ENCODE measurements around the gene AEBP2.
"Not testable (repeated sequence)": the region's sequence is repeated elsewhere in the genome, so short reads cannot be mapped to it uniquely, and the experiment has no call there.

The AEBP2 gene

GRCh38 chr12:19421503-19422282, 17.6 kb upstream of the AEBP2 start:
- DNase-seq = no peak

GRCh38 chr12:19423166-19423930, 15.9 kb upstream of the AEBP2 start:
- DNase-seq = no peak

- no peak for DNase-seq
These were observed 11.0 kb upstream of the AEBP2 start for GRCh38 chr12:19428246-19428645.

DNA sequence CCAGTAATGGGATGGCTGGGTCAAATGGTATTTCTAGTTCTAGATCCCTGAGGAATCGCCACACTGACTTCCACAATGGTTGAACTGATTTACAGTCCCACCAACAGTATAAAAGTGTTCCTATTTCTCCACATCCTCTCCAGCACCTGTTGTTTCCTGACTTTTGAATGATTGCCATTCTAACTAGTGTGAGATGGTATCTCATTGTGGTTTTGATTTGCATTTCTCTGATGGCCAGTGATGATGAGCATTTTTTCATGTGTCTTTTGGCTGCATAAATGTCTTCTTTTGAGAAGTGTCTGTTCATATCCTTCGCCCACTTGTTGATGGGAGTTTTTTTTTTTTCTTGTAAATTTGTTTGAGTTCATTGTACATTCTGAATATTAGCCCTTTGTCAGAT, 9.8 kb upstream of the AEBP2 start:
- DNase-seq = not testable (repeated sequence)

- no peak for DNase-seq
These were observed 8.3 kb upstream of the AEBP2 start for GRCh38 chr12:19430988-19431387.

GRCh38 chr12:19431407-19432308, 7.6 kb upstream of the AEBP2 start:
- peak; percentile 52 for DNase-seq

GRCh38 chr12:19432309-19433170, 6.8 kb upstream of the AEBP2 start:
- DNase-seq = no peak

DNA sequence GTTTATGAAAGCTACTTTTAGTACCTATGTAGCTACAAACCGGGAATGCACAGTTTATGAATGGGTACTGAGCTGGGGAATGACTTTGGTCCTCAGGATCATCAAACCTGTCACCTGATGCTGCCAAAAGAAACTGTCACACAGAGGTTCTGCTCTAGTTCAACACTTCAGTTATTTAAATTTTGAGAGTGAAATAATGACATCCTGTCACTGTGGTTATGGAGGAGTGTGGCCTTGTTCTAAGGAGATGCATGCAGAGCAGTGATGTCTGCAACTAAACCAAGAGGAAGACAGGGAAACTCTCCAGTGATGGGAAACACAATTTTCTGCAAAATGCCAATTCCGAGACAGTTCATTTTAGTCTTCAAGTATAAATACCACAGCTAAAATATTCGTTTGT, 4.8 kb upstream of the AEBP2 start:
- DNase-seq = no peak

DNA sequence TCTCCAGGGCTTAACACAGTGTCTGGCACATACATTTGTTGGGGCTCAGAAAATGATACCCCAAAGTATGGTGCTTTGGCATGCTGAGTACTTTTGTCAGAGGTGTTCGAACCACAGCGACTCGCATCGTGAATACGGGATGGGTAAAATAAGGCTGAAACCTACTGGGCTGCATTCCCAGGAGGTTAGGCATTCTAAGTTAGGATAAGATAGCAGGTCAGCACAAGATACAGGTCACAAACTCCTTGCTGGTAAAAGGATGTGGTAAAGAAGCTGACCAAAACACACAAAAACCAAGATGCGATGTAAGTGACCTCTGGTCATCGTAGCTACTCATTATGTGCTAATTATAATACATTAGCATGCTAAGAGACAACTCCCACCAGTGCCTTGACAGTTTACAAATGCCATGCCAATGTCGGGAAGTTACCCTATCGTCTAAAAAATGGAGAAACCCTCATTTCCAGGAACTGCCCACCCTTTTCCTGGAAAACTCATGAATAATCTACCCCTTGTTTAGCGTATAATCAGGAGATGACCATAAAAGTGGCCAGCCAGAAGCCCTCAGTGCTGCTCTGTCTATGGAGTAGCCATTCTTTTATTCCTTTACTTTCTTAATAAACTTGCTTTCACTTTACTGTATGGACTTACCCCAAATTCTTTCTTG, 3.3 kb upstream of the AEBP2 start:
- DNase-seq = no peak

- DNase-seq = no peak
These were observed 2.4 kb upstream of the AEBP2 start for GRCh38 chr12:19436931-19437330.

DNA sequence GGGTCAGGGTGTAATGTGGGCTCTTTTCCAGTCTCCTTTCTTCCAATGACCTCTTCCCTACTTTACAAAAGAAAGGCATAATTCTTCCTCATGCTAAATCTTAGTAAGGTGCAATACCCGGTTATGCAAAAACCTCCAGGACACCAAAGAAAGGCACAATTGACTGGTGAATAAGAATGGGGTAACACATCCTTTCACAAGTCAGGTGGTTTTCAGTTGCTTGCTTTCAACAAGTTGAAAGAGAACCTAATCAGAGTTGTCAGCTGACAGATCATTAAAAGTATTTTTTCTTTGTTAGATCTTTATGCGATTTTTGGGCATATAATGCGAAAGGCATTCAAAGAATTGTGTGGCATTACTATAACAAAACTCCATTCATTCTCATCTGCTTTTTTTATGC, 1.3 kb upstream of the AEBP2 start:
- no peak for DNase-seq

DNA sequence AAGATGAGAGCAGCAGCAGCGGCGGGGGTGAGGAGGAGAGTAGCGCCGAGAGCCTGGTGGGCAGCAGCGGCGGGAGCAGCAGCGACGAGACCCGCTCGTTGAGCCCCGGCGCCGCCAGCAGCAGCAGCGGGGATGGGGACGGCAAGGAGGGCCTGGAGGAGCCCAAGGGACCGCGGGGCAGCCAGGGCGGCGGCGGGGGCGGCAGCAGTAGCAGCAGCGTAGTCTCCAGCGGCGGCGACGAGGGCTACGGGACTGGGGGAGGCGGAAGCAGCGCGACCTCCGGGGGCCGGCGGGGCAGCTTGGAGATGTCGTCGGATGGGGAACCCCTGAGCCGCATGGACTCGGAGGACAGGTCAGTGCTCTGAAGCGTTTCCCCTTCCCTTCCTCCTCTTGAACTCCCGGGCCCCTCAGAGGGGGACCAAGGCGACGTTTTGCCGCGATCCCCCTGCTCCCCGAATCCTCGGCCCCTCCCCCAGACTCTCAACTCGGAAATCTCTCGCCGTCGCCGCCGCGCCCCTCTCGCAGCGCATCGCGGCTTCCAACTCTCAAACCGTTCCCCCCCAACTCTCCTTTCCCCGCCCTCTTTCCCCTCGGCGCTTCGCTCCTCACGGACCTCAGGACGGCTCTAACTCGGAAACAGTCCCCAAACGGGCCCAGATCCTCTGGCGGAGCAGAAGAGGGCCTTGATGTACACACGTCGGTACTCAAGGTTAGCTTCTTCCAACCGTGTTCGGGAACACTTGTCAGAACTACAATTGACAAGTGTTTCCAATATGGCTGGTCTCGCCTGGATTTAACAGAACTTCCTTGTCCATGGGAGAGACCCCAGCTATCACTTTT, 947 bp downstream of the AEBP2 start:
- DNase-seq = peak; percentile 59

- no peak for DNase-seq
These were observed 1.6 kb downstream of the AEBP2 start for GRCh38 chr12:19440916-19441315.

- DNase-seq = no peak
These were observed 4.3 kb downstream of the AEBP2 start for GRCh38 chr12:19443585-19443984.

DNA sequence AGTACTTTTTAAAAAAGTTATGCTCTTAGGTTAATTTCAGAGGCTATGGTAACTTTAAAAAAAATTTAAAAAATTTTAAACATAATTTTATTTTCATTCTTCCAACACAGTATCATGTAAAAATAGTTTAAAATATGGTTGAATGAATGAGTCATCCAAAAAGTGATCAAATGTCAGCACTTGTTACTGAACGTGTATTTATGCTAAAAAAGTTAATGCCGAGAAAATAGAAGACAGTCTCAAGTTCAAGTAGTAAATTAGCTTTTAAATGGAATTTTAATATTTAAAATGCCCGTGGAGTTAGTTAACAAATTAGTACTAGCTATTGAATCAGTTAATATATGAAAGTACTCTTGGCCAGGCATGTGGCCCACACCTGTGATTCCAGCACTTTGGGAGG, 4.8 kb downstream of the AEBP2 start:
- DNase-seq = no peak

DNA sequence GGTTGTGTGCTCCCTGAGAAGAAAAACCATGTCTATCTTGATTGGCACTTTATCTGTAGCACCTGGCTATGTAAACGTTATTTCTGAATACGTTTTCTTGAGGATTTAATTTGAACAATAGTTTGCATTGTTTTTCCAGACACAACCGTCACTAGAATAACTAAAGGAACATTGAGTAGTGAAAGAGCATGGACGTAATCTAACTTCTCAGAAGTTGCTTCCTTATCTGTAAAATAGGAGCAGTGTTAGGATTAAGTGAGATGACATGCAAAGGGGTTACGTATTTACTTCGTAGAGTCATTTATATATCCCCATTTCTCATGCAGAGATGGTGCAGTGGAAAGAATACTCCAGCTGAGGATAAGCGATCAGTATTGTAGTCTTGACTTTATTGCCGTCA, 8.1 kb downstream of the AEBP2 start:
- no peak for DNase-seq

- DNase-seq = no peak
These were observed 10.5 kb downstream of the AEBP2 start for GRCh38 chr12:19449814-19450213.

DNA sequence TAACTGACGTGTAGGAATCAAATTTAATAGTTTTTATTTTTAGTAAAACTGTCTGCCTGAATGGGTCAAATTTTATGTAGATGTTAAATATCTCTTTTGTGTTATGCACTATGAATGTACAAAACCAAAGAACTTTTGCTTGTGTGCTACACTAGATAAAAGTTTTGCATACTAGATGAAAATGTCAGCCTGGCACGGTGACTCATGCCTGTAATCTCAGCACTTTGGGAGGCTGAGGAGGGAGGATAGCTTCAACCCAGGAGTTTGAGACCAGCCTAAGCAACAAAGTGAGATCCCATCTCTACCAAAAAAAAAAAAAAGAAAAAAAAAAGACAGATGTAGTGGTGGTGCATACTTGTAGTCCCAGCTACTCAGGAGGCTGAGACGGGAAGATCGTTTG, 11.1 kb downstream of the AEBP2 start:
- no peak for DNase-seq

DNA sequence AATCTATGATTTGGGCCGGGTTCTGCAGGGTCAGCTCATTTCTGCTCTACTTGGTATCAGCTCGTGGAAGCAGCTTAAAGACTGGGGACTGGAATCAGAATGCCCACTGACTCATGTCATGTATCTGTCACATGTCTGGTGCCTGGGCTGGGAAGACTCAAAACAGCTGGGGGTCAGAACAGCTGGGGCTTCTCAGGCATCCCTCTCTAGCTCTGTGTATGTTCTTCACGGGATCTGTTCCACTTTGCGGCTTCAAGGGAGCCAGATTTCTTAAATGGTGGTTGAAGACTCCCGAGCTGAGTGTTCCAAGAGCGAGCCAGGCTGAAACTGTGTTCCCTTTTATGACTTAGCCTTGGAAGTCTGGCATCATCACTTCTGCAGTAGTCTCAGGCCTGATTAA, 11.9 kb downstream of the AEBP2 start:
- no peak for DNase-seq

DNA sequence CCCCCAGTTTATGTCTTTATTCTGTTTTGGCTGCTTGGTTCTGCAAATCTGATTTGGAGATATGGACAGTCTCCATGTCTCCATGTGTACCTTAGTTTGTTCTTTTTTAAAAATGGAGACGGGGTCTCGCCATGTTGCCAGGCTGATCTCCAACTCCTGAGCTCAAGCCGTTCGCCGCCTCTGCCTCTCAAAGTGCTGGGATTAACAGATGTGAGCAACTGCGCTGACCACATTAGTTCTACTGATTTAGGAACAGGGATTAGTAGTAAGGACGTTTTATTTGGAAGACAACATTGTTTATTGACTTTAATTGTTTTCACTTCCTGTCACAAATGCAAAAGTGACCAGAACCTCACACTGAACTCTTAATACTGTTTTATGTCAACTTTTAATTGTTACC, 14.7 kb downstream of the AEBP2 start:
- no peak for DNase-seq

- DNase-seq = no peak
These were observed 15.5 kb downstream of the AEBP2 start for GRCh38 chr12:19454837-19455236.
